GM18520 (cell line): Measurements from ENCODE around the gene CELSR1.

Source experiments
- ATAC-seq: cut with Tn5 transposase; IDR thresholded peaks from one replicate; pipeline ENCODE4 v1.9.1; 2021; ENCODE audit not compliant: unreplicated experiment

Gene CELSR1

GRCh38 chr22:46576556-46577367 lies 39.3 kb upstream of the CELSR1 start:
- ATAC-seq, result no peak

- no peak for ATAC-seq
Observed at GRCh38 chr22:46575911-46576555, 38.6 kb upstream of the CELSR1 start.

- no peak for ATAC-seq
Observed at GRCh38 chr22:46574993-46575910, 37.8 kb upstream of the CELSR1 start.

- ATAC-seq, result no peak
Observed at GRCh38 chr22:46574438-46574992, 37.1 kb upstream of the CELSR1 start.

GRCh38 chr22:46573781-46574437 lies 36.5 kb upstream of the CELSR1 start:
- ATAC-seq, result no peak

GRCh38 chr22:46572911-46573780 lies 35.7 kb upstream of the CELSR1 start:
- ATAC-seq, result no peak

- ATAC-seq, result no peak
Observed at GRCh38 chr22:46571642-46572250, 34.3 kb upstream of the CELSR1 start.

- ATAC-seq, result no peak
Observed at GRCh38 chr22:46569848-46570695, 32.7 kb upstream of the CELSR1 start.

GRCh38 chr22:46569055-46569847 lies 31.8 kb upstream of the CELSR1 start:
- ATAC-seq, result no peak

GRCh38 chr22:46568102-46568809 lies 30.8 kb upstream of the CELSR1 start:
- no peak for ATAC-seq

- no peak for ATAC-seq
Observed at GRCh38 chr22:46567471-46567870, 30.1 kb upstream of the CELSR1 start.

GRCh38 chr22:46564084-46564714 lies 26.8 kb upstream of the CELSR1 start:
- ATAC-seq, result no peak

- no peak for ATAC-seq
Observed at GRCh38 chr22:46563381-46564083, 26.1 kb upstream of the CELSR1 start.

GRCh38 chr22:46561435-46561905 lies 24.1 kb upstream of the CELSR1 start:
- no peak for ATAC-seq

GRCh38 chr22:46560696-46561295 lies 23.4 kb upstream of the CELSR1 start:
- ATAC-seq, result no peak
